Myocyte (in vitro differentiated cells): ENCODE results near the gene ITGA11. TPM values are rescaled to one million over a fixed set of nuclear protein-coding genes. Genes with fewer than 3 reads are reported as not detected.

ENCODE experiments used
- DNase-seq: peaks from one replicate; pipeline ENCODE4 v3.0.0-alpha.2; 2012; ENCODE audit warnings: low read depth
- polyA plus RNA-seq: library from polyadenylated mRNA; unstranded; fragments of >200 nt; gene quantifications from one replicate; pipeline ENCODE4 v1.2.1, GENCODE V29; 2012; ENCODE audit warnings: missing spikeins
- total RNA-seq: library from RNA; depleted of rRNA; stranded (reverse); fragments of >200 nt; gene quantifications from 2 replicates; pipeline ENCODE4 v1.2.3, GENCODE V29; 2014

ITGA11 gene, protein sequence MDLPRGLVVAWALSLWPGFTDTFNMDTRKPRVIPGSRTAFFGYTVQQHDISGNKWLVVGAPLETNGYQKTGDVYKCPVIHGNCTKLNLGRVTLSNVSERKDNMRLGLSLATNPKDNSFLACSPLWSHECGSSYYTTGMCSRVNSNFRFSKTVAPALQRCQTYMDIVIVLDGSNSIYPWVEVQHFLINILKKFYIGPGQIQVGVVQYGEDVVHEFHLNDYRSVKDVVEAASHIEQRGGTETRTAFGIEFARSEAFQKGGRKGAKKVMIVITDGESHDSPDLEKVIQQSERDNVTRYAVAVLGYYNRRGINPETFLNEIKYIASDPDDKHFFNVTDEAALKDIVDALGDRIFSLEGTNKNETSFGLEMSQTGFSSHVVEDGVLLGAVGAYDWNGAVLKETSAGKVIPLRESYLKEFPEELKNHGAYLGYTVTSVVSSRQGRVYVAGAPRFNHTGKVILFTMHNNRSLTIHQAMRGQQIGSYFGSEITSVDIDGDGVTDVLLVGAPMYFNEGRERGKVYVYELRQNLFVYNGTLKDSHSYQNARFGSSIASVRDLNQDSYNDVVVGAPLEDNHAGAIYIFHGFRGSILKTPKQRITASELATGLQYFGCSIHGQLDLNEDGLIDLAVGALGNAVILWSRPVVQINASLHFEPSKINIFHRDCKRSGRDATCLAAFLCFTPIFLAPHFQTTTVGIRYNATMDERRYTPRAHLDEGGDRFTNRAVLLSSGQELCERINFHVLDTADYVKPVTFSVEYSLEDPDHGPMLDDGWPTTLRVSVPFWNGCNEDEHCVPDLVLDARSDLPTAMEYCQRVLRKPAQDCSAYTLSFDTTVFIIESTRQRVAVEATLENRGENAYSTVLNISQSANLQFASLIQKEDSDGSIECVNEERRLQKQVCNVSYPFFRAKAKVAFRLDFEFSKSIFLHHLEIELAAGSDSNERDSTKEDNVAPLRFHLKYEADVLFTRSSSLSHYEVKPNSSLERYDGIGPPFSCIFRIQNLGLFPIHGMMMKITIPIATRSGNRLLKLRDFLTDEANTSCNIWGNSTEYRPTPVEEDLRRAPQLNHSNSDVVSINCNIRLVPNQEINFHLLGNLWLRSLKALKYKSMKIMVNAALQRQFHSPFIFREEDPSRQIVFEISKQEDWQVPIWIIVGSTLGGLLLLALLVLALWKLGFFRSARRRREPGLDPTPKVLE
- 29.2 and 33.5 TPM in 2 replicates for total RNA-seq
- 1,681 TPM for polyA plus RNA-seq

DNA sequence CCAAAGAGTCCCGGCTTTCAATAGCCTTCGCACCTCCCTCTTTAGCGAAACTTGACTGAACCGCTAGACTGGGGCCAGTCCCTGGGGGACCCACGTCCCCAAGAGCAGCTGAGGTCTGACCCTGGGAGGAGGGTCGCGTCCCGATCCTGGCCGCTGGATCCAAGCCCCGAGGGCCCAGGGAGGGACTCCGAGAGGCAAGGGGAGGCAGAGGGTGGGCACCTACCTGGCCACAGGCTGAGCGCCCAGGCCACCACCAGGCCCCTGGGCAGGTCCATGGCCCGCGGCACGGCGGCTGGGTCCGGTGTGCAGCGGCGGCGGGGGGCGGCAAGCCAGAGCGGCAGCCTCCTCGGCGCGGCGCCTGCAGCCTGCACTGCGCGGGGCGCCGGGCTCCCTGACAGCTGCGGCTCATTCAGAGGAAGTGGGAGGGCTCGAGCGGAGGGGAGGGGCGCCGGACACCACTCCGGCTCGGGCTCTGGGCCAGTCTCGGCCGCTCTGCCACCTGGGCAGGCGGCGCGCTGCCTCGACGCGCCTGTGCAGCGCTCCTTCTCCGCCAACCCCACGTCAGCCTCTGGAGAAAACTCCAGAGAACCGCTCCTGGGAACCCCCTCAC lies at the start of gene ITGA11:
Gene ITGA11, minus strand, starts transcription at position 372 of the 610 bp plus-strand sequence. Its CDS starts 97 bp downstream, at position 275.
- peak; percentile 82 for DNase-seq

DNA sequence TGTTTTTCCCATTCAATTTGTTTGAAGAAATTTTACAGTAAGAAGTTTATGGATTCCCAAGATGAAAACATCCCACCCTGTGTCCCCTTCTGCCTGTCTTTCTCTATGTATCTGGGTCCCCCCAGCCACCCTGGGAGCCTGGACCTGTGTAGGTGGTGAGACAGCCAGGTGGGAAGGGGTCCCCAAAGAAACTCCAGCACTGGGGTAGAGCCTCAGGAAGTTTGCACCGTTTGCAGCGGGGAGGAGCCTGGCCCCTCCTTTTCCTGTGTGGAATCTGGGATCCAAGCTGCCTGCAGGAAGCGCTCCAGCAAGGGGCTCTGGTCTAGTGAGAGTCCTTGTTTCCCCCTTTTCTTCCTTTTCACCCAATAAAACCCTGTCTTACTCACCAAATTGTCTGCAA lies 49.4 kb upstream of the ITGA11 start:
- no peak for DNase-seq

DNA sequence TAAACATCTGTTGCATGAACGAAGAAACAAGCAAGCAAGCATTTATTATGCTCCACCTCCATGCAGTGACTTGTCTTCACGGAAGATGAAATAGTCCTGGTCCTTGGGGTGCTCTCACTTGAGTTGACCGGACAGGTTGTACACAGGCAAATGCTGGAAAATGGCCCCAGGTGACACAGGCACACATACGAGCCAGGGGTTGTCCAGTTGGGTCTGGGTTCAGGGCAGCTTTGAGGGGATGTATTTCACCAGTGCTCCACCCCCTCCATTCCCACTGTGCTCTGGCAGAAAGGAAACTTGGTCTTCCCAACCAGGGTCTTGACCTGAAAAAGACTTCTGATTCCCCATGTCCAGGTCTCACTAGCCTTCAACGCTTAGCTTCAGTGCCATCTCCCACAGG lies 48.3 kb upstream of the ITGA11 start:
- DNase-seq = no peak

DNA sequence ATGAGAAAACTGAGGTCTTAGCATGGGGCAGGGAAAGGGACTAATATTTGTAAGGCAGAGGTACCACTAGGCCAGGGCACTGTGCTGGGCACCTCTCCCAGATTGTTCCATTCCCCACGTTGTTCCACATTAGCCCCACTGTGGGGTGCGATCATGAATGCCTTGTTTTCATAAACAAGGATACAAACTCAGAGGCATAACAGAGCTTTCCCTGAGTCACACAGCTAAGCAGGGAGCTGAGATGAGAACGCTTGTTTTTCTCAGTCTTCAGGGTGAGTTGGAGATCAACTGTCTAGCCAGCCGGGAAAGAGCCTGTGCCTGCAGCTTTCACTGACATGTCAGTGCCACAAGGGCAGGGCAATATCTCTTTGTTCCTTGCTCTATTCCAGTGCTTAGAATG lies 47.9 kb upstream of the ITGA11 start:
- no peak for DNase-seq

DNA sequence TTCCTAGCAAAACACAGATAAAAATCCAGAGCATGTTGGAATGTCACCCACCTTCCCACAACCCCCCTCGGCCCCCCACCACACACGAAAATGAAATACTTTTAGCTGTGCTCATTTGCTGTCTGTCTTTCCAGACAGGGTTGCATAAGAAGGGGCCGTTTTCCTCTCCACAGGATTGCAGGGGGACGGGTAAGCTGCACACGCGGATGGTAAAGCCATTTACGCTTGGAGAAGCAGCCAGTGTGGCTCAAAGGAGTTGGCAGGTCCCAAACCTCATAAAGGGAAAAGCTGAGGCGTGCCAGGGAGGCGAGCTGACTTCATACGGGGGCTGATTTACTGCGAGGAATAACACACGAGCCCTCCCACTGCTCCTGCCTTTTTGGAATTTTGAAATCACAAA lies 47.4 kb upstream of the ITGA11 start:
- peak; percentile 70 for DNase-seq

DNA sequence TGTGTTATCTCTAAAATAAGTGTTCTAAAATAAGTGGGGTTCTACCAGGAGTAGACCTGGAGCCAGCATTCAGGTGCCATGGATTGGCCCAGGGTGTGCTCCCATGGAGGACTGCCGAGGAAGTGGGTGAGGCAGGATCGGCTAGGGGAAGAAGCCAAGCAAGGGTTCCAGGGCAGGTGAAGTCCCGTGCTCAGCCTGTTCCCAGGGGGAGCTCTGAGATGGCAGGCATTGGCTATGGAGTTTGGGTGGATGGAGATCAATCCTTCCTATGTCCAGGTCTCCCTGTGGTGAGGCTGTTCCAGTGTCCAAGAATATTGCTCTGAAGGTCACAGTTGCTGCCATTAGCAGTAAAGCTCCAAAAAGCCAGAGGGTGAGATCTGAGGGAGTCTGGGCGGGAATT lies 46.9 kb upstream of the ITGA11 start:
- DNase-seq = no peak

DNA sequence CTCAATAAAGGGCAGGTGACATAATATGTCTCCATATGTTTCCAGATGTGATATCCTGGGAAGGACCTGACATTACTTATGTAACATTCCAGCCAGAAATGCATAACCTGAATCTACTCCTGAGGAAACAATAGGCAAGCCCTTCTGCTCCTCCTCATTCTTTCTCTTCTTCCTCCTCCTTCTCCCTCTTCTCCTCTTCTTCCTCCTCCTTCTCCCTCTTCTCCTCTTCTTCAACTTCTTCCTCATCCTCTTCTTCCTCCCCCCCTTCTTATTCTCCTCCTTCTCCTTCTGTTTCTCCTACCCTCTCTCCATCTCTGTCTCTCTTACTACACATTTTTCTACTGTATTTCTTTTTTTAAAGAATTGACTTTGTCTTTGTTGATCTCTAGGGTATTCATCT lies 43.5 kb upstream of the ITGA11 start:
- DNase-seq = no peak

DNA sequence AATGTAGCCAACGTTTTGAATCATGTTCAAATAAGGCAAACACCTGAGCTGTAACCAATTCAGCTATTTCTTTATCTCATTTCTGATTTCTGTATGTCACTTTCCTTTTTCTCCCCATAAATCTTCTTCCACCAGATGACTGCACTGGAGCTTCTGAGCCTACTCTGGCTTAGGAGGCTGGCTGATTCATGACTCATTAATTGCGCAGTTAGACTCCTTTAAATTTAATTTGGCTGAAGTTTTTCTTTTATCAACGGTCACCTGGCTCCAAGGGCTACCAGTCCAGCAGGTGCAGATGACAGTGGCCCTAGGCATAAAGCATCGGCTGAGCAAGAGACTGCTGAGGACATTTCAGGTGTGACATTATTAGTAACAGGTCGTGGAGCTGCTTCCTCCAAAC lies 39.6 kb upstream of the ITGA11 start:
- no peak for DNase-seq

DNA sequence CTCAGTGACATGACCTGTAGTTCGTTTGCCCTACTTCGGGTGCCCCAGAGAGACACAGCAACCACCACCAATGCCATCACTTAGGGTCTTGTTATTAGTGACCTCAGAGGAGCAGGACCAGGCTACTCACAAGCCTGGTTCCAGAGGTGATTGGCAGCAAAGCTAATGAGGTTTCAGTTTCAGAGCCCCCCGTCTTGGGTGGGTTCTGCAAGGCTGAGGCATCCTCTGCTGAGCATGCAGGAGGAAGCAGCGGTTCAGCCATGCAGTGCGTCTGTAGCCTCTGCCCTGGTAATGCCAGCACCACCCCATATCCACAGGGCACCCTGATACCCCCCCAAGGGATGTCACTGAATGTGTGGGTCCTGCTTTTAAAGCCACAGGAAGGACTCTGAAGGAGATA lies 39.0 kb upstream of the ITGA11 start:
- no peak for DNase-seq

DNA sequence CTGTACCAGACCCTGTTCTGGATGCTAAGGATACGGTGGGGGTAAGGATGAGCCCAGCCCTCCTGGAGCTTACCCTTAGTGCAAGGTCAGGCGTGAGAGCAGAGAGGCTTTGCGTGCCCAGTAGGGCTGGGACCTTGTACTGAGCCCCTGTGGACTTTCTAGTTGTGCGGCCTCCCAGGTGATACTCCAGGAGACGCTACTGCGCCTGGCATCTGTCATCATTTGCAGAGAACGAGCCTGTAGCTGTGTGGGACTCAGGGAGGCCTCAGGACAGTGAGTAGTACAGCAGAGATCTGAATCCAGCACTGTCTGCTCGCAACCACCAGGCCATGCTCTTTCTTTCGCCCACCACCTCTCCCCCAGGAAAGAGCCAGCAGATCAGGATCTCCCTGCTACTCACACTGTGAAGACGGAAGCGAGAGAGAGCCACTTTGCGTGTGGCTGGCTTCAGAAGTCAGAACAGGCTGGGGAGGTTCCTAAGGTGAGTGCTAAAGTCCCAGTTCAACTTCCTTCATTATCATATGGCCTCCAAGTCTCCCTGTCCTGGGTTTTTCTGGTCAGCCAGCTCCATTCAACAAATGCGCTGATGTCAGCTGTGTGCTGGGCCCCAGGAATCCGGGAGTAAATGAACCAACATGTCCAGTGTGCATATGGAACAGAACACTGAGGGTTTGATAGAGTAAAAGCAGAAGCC lies 38.2 kb upstream of the ITGA11 start:
- DNase-seq = no peak

DNA sequence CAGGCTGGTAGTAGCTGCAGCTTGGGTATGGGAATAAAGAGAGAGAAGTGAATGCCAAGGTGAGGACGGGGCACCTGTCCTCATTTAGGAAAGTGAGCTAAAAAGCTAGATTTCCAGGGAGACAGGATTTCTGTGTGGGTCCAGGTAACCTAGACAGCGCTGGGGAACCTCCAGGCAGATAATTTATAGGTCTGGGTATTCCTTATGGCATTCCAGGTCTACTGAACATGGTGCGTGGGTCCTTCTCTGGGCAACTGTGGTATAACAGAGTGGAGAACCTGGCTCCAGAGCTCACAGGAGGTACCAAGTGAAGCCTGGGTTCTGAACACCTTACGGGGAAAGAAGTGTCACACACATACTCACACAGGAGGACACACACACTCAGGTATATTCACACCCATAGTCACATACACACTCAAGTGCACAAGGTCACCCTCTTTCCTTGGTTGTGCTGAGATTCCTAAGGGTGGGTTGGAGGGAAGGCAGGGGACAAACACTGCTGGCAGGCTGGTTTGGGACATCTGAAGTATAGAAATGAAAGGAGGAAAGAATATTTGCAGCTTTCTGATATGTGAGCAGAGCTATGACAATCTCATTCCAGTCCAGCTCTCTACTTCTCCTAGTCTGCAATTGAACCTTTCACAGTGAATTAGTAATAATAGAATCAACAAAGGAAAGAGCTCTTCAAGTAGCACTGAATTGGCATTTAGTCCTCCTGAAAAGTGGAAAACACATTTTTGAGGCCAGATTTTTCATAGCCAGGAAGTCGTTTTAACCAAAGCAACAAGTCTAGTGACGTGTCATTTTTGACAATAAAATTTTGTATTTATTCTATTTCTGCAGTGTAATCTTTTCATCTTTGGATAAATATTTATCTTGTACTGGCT lies 37.4 kb upstream of the ITGA11 start:
- no peak for DNase-seq

DNA sequence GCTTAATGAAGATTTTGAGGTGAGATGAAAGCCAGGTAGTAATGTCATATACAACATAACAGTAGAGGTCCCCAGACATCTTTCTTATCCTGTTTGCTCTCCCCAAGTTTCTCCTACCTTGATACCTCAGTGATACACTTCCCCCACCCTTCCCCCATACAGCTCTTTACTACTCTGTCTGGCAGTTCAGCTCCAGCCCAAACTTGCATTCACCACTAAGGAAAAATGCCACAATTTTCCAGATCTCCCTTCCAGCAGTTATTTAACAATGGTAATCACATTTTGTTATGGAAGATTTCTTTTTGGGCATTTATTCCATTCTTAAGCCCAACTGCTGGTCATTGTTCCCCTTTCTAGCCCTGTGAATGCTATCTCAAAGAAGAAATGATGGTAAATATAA lies 34.9 kb upstream of the ITGA11 start:
- DNase-seq = no peak

DNA sequence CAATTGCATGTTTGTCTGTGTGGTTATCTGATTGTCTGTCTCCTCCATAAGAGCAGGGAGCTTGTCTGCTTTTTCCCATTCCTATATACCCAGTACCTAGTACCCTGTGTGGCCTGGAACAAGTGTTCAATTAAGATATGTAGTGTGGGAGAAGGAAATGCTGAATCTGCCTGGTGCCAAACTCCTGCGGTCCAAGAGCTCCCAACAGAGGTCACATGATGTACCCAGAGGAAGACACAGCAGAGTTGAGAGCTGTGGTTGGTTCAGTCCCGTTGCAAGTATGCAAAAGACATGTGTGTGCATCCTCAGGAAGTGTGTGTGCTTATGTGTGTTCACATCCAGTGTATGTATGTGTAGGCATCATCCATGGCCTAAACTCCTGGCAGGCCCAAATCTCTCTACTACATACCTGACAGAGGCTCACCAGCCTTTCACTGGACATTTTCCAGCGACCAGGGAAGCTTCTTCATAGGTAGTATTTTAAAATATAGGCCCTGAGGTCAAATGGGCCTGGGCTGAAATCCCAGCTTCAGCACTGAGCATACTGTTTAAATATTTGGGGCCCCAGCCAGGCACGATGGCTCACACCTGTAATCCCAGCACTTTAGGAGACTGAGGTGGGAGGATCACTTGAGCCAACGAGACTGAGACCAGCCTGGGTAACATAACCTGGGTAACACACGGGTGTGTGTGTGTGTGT lies 34.0 kb upstream of the ITGA11 start:
- no peak for DNase-seq

DNA sequence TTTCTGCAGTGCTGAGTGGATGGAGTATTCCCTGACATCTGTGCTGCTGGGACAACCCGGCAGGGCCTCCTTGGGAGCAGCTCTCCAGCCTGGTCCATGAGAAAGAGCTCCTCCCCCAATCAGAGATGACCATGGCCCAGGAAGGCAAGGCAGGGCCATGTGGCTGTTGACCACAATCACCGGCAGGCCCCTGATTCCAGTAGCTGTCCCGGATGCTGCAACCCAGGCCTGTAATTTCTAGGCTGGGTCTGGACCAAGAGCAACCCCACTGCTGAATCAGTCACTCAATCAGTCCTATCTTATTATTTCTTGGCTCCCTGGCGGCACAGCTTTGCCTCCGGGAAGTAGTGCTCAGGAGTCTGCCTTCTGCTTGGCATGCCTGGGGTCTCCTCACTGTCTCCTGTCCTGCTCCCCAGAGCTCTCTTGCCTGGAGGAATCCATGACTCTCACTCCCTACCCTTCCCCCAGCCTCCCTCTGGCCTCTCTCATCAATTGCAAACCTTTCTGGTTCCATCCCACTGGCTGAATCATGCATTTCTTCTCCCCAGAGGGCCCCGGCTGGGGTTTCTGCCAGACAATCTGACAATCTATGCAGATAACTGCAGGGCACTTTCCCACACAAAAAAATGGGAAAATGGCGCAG lies 32.6 kb upstream of the ITGA11 start:
- peak; percentile 41 for DNase-seq

DNA sequence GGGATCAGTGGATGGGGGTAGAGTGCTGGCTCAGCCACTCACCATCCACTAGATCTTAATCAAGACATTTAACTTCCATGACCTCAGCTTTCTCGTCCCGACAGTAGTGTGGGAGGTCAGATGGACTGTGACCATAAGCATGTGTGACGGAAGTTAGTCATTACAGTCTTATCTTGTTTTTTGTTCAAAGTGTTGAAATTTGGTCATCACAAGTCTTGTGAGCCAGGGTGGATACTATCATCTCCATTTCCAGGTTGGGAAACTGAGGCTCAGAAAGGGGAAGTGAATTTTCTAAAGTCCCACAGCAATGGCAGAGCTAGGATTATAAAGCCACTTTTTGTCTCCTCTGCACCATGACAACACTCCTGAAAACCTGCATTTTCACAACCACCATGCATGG lies 32.0 kb upstream of the ITGA11 start:
- DNase-seq = no peak

DNA sequence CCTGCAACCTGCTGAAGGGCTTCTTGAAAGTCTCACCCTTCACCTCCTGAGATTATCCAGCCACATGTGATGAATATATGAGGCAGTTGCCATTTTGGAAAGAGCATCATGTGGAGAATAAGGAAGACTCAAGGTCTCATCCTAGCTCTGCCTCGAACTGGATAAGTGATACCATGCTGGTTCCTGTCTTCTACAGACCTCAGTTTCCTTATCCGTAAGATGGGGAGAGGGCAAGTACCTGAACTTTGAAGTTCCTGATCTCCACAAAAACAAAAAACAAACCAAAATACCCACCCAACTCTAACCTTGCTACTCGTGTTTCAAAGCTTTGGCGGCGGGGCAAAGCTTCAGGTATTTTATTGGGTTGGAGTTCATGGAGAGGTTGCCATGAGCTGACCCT lies 31.5 kb upstream of the ITGA11 start:
- no peak for DNase-seq

DNA sequence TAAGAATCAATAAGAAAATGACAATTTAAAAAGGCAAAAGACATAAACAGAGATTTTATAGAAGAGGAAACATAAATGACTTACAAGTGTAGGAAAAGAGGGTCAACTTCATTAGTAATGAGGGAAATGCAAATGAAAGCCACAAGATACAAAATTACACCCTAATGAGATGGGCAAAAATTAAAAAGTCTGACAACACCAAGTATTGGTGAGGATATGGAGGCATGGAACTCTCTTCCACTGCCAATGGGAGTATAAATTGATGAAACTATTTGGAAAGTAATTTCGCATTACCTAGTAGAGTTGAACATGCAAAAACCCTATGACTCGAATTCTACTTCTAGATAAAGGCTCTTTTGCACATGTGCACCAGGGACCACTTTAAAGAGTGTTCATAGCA lies 28.2 kb upstream of the ITGA11 start:
- DNase-seq = no peak

DNA sequence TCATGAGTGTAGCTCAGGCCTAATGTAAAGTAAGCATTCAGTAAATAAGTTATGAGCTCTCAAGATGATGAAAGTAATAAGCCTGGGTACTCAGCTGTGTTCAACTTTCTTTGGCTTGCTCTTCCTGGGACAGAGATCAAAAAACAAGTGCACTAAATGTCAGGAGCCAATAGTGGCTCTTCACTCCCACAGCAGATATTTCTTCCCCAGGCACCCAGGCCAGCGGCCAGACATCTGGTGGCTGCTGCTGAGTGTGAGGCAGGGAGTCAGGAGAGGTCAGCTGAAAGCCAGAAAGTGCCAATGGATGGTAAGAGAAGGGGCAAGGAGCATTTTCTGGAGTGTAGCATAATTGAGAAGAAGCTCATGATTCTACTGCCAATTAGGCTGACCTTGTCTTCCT lies 18.2 kb upstream of the ITGA11 start:
- DNase-seq = peak; percentile 47

DNA sequence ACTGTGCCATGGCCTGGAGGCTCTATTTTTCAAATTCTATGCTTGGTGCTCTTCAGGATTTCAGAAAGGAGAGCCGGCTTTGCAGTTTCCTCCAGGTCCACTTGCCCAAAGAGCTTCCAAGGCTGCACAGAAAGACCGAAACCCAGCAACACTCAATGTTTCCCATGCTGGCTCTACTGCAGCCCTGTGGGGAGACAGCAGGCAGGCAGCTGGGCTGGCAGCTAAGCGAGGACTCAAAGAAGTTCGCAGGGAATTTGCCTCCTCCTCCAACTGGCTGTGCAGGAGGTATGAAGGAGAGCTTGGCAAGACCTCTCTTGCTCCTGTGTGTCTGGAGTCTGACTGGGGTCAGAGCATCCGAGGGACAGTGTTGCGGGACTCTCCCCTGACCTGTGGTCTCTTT lies 17.4 kb upstream of the ITGA11 start:
- DNase-seq = peak; percentile 36
